Lower lobe of right lung (tissue), 2 donors: ENCODE results near the gene DHX40. TPM values are rescaled to one million over a fixed set of nuclear protein-coding genes. Genes with fewer than 3 reads are reported as not detected.

ENCODE experiments used
- ATAC-seq, 2 donors: fragments of 200-7000 bp; cut with Tn5 transposase; one replicate each; pipeline ENCODE4 v1.9.1; 2020 to 2022; ENCODE audit warnings: mild to moderate bottlenecking in 2 of 2, moderate library complexity in 2 of 2
- DNase-seq: peaks from one replicate; pipeline ENCODE4 v3.0.0-alpha.2; 2020
- H3K27ac ChIP-seq: fragments of 200-600 bp; one replicate; pipeline ENCODE4 v1.8.0; 2022
- H3K27me3 ChIP-seq: fragments of 200-600 bp; one replicate; pipeline ENCODE4 v1.8.0; 2022; ENCODE audit warnings: low read depth
- H3K36me3 ChIP-seq: fragments of 200-600 bp; one replicate; pipeline ENCODE4 v1.8.0; 2022; ENCODE audit warnings: mild to moderate bottlenecking
- H3K4me1 ChIP-seq: fragments of 200-600 bp; one replicate; pipeline ENCODE4 v1.8.0; 2022
- H3K4me3 ChIP-seq: fragments of 200-600 bp; one replicate; pipeline ENCODE4 v1.8.0; 2022; ENCODE audit warnings: mild to moderate bottlenecking
- H3K9me3 ChIP-seq: fragments of 200-600 bp; one replicate; pipeline ENCODE4 v1.8.0; 2022
- CTCF ChIP-seq: fragments of 200-600 bp; IDR thresholded peaks from one replicate; pipeline ENCODE4 v1.8.0; 2022; ENCODE audit warnings: antibody characterized with exemption, mild to moderate bottlenecking
- intact Hi-C: fragments of 100-400 bp; cut with DNase I; formaldehyde crosslinking; loops from one replicate; pipeline ENCODE4 v1.11.0; 2022
- total RNA-seq: library from RNA; stranded (reverse); fragmentation: NEBNext Ultra II Directional; extraction: Animal tissue kit (Norgen Biotek cat#: 25700); gene quantifications from one replicate; pipeline ENCODE4 v1.2.1, GENCODE V29; 2021
- donor health status: DM: no; HTN: yes; CAD: no; lungs with severe emphysema.

The DHX40 gene
- total RNA-seq, 1 donor from 2014 or later: 32.3 TPM

- H3K9me3 ChIP-seq: no peaks in the 10 kb centered on the region
- TF ChIP-seq CTCF: no peak
- no peaks in the 10 kb centered on the region for H3K27me3 ChIP-seq
- DNase-seq: no peak
- no peaks in the 10 kb centered on the region for H3K4me1 ChIP-seq
- no peak for ATAC-seq
- H3K36me3 ChIP-seq: peaks cover 63% of the 10 kb centered on the region
- H3K27ac ChIP-seq: no peak overlapping the region
- intact Hi-C loops: no loop called here
- no peak overlapping the region for H3K4me3 ChIP-seq
Observed at GRCh38 chr17:59601130-59601529, 35.7 kb downstream of the DHX40 start.

- Histone ChIP-seq H3K36me3 (peaks cover 76% of the 10 kb centered on the region), H3K4me1 (no peaks in the 10 kb centered on the region), H3K4me3 (no peak overlapping the region), H3K27ac (no peak overlapping the region), H3K9me3 (no peaks in the 10 kb centered on the region), H3K27me3 (no peaks in the 10 kb centered on the region)
- ATAC-seq (no peak), DNase-seq (no peak)
- intact Hi-C loops: no loop called here
- no peak for TF ChIP-seq CTCF
Observed at GRCh38 chr17:59607061-59607460, 41.7 kb downstream of the DHX40 start.

- no peak for ATAC-seq
- no peak for DNase-seq
- Histone ChIP-seq H3K4me3 (no peak overlapping the region), H3K4me1 (no peaks in the 10 kb centered on the region), H3K36me3 (peaks cover 68% of the 10 kb centered on the region), H3K27ac (no peak overlapping the region), H3K9me3 (no peaks in the 10 kb centered on the region), H3K27me3 (no peaks in the 10 kb centered on the region)
- peak; percentile 30 for TF ChIP-seq CTCF
- intact Hi-C loops: no loop called here
Observed at GRCh38 chr17:59607817-59608403, 42.5 kb downstream of the DHX40 start.

- H3K4me3 ChIP-seq: no peak overlapping the region
- intact Hi-C loops: no loop called here
- no peaks in the 10 kb centered on the region for H3K4me1 ChIP-seq
- no peaks in the 10 kb centered on the region for H3K27me3 ChIP-seq
- no peak for TF ChIP-seq CTCF
- no peaks in the 10 kb centered on the region for H3K9me3 ChIP-seq
- no peak overlapping the region for H3K27ac ChIP-seq
- ATAC-seq: no peak
- DNase-seq: no peak
- peaks cover 32% of the 10 kb centered on the region for H3K36me3 ChIP-seq
Observed at GRCh38 chr17:59611503-59611902, 46.1 kb downstream of the DHX40 start.

GRCh38 chr17:59616253-59616920 is 51.0 kb downstream of the DHX40 start:
- TF ChIP-seq CTCF: no peak
- ATAC-seq (no peak), DNase-seq (no peak)
- Histone ChIP-seq H3K4me1 (peaks cover 19% of the 10 kb centered on the region), H3K27ac (no peak overlapping the region), H3K36me3 (no peaks in the 10 kb centered on the region), H3K9me3 (no peaks in the 10 kb centered on the region), H3K4me3 (no peak overlapping the region), H3K27me3 (no peaks in the 10 kb centered on the region)
- intact Hi-C loops: no loop called here
